ENCODE results near the gene PRR5L. TPM values are rescaled to one million over a fixed set of nuclear protein-coding genes. Genes with fewer than 3 reads are reported as not detected.

Gene PRR5L
- total RNA-seq, 1 donor from 2014 or later = 103 TPM

- DNase-seq (ENCODE audit: extremely low spot score, unreplicated experiment) = no peak
- peak overlapping the region; percentile 84 for H3K27ac Mint-ChIP-seq (ENCODE audit: unreplicated experiment)
- peaks cover 53% of the 10 kb centered on the region for H3K36me3 Mint-ChIP-seq (ENCODE audit: unreplicated experiment)
- H3K4me3 Mint-ChIP-seq (ENCODE audit: unreplicated experiment) = no peak overlapping the region
- TF ChIP-seq, protein P1, sequence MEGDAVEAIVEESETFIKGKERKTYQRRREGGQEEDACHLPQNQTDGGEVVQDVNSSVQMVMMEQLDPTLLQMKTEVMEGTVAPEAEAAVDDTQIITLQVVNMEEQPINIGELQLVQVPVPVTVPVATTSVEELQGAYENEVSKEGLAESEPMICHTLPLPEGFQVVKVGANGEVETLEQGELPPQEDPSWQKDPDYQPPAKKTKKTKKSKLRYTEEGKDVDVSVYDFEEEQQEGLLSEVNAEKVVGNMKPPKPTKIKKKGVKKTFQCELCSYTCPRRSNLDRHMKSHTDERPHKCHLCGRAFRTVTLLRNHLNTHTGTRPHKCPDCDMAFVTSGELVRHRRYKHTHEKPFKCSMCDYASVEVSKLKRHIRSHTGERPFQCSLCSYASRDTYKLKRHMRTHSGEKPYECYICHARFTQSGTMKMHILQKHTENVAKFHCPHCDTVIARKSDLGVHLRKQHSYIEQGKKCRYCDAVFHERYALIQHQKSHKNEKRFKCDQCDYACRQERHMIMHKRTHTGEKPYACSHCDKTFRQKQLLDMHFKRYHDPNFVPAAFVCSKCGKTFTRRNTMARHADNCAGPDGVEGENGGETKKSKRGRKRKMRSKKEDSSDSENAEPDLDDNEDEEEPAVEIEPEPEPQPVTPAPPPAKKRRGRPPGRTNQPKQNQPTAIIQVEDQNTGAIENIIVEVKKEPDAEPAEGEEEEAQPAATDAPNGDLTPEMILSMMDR (IDR thresholded peaks at IDR 0.05) = no peak
- H3K9me3 Mint-ChIP-seq (ENCODE audit: unreplicated experiment) = no peaks in the 10 kb centered on the region
- H3K27me3 Mint-ChIP-seq (ENCODE audit: unreplicated experiment) = no peaks in the 10 kb centered on the region
- peaks cover 72% of the 10 kb centered on the region for H3K4me1 Mint-ChIP-seq (ENCODE audit: unreplicated experiment)
Observed at GRCh38 chr11:36464720-36465119, 168.6 kb downstream of the PRR5L start.

GRCh38 chr11:36465449-36466163 lies 169.5 kb downstream of the PRR5L start:
- Mint-ChIP-seq H3K9me3 (ENCODE audit: unreplicated experiment) (no peaks in the 10 kb centered on the region), H3K4me3 (ENCODE audit: unreplicated experiment) (no peak overlapping the region), H3K27me3 (ENCODE audit: unreplicated experiment) (no peaks in the 10 kb centered on the region), H3K4me1 (ENCODE audit: unreplicated experiment) (peaks cover 76% of the 10 kb centered on the region), H3K36me3 (ENCODE audit: unreplicated experiment) (peaks cover 49% of the 10 kb centered on the region), H3K27ac (ENCODE audit: unreplicated experiment) (peak overlapping the region; percentile 84)
- DNase-seq (ENCODE audit: extremely low spot score, unreplicated experiment) = no peak
- TF ChIP-seq, protein P1 (IDR thresholded peaks at IDR 0.05) = no peak

- DNase-seq (ENCODE audit: extremely low spot score, unreplicated experiment) = no peak
- peak overlapping the region; percentile 23 for H3K27ac Mint-ChIP-seq (ENCODE audit: unreplicated experiment)
- H3K4me1 Mint-ChIP-seq (ENCODE audit: unreplicated experiment) = peaks cover 68% of the 10 kb centered on the region
- H3K27me3 Mint-ChIP-seq (ENCODE audit: unreplicated experiment) = no peaks in the 10 kb centered on the region
- H3K4me3 Mint-ChIP-seq (ENCODE audit: unreplicated experiment) = no peak overlapping the region
- TF ChIP-seq, protein P1 (IDR thresholded peaks at IDR 0.05) = no peak
- no peaks in the 10 kb centered on the region for H3K9me3 Mint-ChIP-seq (ENCODE audit: unreplicated experiment)
- peaks cover 41% of the 10 kb centered on the region for H3K36me3 Mint-ChIP-seq (ENCODE audit: unreplicated experiment)
Observed at GRCh38 chr11:36467012-36467411, 170.9 kb downstream of the PRR5L start.

DNA sequence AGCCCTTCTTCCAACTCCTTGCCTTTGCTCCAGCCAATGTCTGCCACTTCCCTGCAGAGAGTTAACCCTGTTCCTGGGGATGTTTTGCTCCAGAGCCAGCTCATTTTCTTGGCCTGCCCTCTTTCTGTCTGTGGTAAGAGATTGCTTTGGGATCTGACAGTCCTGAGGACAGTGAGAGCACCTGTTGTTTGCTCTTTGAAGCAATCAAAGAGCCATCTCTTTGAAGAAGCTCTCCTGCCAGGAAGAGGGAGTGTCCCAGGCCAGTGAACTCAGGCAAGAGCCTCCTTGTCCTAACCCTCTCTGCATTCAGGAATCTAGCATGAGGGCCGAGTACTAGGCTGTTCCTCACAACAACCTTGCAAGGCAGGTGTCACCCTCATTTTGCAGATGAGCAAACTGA lies 171.8 kb downstream of the PRR5L start:
- Mint-ChIP-seq H3K4me3 (ENCODE audit: unreplicated experiment) (no peak overlapping the region), H3K27ac (ENCODE audit: unreplicated experiment) (no peak overlapping the region), H3K27me3 (ENCODE audit: unreplicated experiment) (no peaks in the 10 kb centered on the region), H3K4me1 (ENCODE audit: unreplicated experiment) (peaks cover 63% of the 10 kb centered on the region), H3K36me3 (ENCODE audit: unreplicated experiment) (peaks cover 36% of the 10 kb centered on the region), H3K9me3 (ENCODE audit: unreplicated experiment) (no peaks in the 10 kb centered on the region)
- TF ChIP-seq, protein P1 (IDR thresholded peaks at IDR 0.05) = no peak
- DNase-seq (ENCODE audit: extremely low spot score, unreplicated experiment) = no peak

DNA sequence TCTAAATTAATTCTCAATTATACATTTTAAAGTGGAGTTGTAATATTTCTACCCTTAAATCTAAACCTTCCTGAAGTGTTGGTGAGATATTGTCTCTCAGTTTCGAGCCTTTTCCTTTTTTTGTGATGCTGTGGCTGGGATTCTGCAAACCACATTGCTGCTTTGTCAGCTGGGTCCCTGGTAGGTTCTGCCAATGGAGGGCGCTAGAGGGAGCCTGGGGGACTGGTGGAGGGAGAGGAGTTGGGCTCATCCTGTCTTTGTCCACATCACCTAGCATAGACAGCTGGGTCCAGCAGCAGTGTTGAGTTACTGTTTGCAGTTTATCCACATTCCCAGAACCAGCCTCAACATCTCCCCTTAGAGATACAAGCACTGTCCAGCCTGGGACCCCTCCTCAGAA lies 173.0 kb downstream of the PRR5L start:
- Mint-ChIP-seq H3K27me3 (ENCODE audit: unreplicated experiment) (no peaks in the 10 kb centered on the region), H3K4me3 (ENCODE audit: unreplicated experiment) (no peak overlapping the region), H3K4me1 (ENCODE audit: unreplicated experiment) (peaks cover 51% of the 10 kb centered on the region), H3K27ac (ENCODE audit: unreplicated experiment) (peak overlapping the region; percentile 49), H3K36me3 (ENCODE audit: unreplicated experiment) (peaks cover 27% of the 10 kb centered on the region), H3K9me3 (ENCODE audit: unreplicated experiment) (no peaks in the 10 kb centered on the region)
- TF ChIP-seq, protein P1 (IDR thresholded peaks at IDR 0.05) = peak; percentile 46
- DNase-seq (ENCODE audit: extremely low spot score, unreplicated experiment) = no peak
